DMS53 (cell line): ENCODE data around the gene FMOD.
"Not testable (repeated sequence)": the region's sequence is repeated elsewhere in the genome, so short reads cannot be mapped to it uniquely, and the experiment has no call there.

ENCODE experiments used
- DNase-seq: peaks from one replicate; lab custom pipeline; 2025; lab: John Stamatoyannopoulos, UW

The FMOD gene

GRCh38 chr1:203326830-203327683, 23.9 kb downstream of the FMOD start:
- peak; percentile 99 for DNase-seq

- no peak for DNase-seq
Observed at GRCh38 chr1:203325418-203326091, 25.4 kb downstream of the FMOD start.

- DNase-seq = peak; percentile 90
Observed at GRCh38 chr1:203325026-203325417, 25.9 kb downstream of the FMOD start.

DNA sequence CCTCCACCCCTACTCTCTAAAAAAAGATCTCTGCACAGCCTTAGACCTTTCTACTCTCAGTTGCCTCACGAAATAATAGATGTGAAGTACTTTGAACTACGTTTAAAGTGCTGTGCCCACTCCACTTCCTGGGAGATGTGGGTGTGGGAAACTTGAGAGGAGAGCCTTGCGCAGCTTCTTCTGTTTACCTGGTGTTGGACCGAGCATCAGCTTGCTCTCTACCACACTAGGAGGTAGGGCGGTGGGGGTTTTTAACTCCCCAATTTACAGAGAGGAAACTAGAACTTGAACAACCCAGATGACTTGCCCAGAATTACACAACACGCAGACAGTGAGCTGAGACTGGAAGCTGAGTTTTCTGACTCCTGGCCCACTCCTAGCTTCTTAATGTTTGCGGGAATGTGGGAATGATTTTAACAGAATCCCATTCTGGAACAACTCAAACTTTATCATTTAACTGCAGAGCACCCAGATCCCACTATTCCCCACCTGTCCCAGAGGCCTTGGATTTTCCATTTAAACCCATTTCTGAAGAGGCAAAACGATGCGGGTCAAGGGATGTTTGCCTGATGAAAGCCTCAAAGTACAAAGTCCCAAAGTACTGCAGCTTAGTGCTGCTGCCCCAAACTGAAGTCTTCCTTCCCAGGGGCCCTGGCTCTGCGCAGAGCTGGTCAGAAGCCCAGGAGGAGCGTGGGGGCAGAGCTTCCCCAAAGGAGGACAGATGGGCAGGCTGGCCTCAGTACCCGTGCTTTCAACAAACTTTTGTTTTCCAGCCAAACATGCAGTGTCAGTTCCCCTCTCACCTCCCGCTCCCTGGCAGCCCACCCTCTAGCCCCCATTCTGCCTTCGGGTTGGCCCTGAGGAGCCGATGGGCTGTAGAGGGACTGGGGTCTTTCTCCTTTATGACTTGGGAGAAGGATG, 26.6 kb downstream of the FMOD start:
- DNase-seq = no peak

GRCh38 chr1:203323587-203323986, 27.3 kb downstream of the FMOD start:
- no peak for DNase-seq

DNA sequence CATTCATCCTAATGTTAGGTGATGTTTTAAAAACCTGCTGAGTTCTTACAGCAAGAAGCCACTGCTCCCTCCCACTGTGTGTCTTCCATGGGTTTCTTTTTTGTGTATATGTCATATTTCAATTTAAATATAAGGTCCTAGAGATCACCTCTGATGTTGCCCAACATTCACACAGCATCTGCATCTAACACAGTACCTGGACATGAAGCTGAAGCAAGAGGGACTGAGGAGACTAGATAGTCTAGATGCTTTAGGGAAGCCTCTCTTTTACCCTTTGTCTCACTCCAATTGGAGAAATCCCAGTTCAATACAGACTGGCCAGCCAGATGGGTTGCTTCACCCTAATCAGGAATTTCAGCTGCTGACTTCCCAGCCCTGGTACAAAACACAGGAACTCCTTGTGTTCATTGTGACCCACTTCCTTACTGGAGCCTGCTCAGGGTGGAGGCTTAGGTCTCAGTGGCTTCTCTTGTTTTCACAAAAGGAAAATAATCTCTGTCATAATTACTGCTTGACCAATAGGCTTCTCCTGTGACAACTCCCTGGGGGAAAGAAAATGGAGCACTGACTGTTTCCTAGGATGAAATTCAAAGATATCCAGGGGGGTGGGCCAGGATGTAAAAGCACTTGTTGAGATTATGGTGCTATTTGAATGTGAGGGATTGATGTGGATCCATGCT, 28.3 kb downstream of the FMOD start:
- DNase-seq = peak; percentile 59

GRCh38 chr1:203321273-203322052, 29.5 kb downstream of the FMOD start:
- DNase-seq = no peak

DNA sequence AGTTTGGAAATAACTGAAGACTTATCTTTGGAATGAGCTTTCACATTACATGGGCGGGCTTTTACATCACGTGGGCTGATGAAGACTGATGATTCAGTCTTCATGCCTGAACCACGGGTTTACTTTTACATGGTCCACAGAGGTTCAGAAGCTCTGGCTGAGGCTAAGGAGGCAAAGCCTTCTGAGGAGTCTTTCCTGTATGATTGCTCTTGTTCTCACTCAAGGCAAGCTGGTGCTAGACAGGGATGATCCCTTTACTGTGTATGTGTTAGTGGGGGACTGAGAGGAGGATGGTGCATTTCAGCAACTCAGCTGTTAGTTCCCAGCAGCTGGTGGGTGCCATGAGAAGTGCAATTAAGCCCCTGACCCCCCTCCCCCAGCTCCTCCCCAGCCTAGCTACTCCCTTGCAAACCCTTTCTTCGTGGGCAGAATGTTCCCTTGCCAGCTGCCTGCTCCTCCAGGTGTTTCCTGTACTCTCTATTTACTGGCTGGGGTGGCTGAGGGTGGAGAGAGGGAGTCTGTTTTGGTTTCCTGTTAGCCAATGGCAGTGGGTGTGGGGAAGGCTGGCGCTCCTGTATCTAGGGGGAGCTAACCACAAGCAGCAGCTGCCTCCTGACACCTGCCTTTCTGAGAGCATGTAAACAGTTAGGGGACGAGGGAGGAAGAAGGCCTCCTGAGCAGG, 30.2 kb downstream of the FMOD start:
- DNase-seq = peak; percentile 99

- no peak for DNase-seq
Observed at GRCh38 chr1:203318229-203318517, 32.7 kb downstream of the FMOD start.

- DNase-seq = no peak
Observed at GRCh38 chr1:203317429-203318228, 33.3 kb downstream of the FMOD start.

- DNase-seq = no peak
Observed at GRCh38 chr1:203316626-203317093, 34.3 kb downstream of the FMOD start.

DNA sequence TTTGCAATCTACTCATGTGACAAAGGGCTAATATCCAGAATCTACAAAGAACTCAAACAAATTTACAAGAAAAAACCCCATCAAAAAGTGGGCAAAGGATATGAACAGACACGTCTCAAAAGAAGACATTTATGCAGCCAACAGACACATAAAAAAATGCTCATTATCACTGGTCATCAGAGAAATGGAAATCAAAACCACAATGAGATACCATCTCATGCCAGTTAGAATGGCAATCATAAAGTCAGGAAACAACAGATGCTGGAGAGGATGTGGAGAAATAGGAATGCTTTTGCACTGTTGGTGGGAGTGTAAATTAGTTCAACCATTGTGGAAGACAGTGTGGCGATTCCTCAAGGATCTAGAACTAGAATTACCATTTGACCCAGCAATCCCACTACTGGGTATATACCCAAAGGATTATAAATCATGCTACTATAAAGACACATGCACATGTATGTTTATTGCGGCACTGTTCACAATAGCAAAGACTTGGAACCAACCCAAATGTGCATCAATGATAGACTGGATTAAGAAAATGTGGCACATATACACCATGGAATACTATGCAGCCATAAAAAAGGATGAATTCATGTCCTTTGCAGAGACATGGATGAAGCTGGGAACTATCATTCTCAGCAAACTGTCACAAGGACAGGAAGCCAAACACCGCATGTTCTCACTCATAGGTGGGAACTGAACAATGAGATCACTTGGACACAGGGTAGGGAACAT, 36.7 kb downstream of the FMOD start:
- not testable (repeated sequence) for DNase-seq

GRCh38 chr1:203311368-203312301, 39.3 kb downstream of the FMOD start:
- peak; percentile 48 for DNase-seq

- DNase-seq = no peak
Observed at GRCh38 chr1:203308923-203309331, 42.0 kb downstream of the FMOD start.

GRCh38 chr1:203308328-203308922, 42.5 kb downstream of the FMOD start:
- DNase-seq = no peak

- DNase-seq = no peak
Observed at GRCh38 chr1:203307641-203308126, 43.2 kb downstream of the FMOD start.

GRCh38 chr1:203306965-203307541, 43.9 kb downstream of the FMOD start:
- no peak for DNase-seq
